Esophagus muscularis mucosa (tissue), 4 donors: ENCODE data around the gene ULK1.

Experiments used
- CTCF ChIP-seq, 3 experiments: fragments of 200-600 bp in 2 of 3; fragments of 450-650 bp in 1 of 3; sonication (generic) in 2 of 3; IDR thresholded peaks; one replicate each; pipeline ENCODE4 v1.5.1; 2017 to 2019; ENCODE audit warnings: antibody characterized with exemption in 3 of 3, mild to moderate bottlenecking in 2 of 3, moderate library complexity in 1 of 3
- EP300 ChIP-seq: sonication (generic); formaldehyde crosslinking; IDR thresholded peaks from one replicate; pipeline ENCODE4 v1.6.1; 2017; ENCODE audit warnings: antibody characterized with exemption
- POLR2A ChIP-seq: fragments of 450-650 bp; IDR thresholded peaks from one replicate; pipeline ENCODE4 v1.6.1; 2017; ENCODE audit warnings: antibody characterized with exemption, moderate library complexity, mild to moderate bottlenecking, low read depth

GRCh38 chr12:131863711-131864396 is 30.6 kb upstream of the ULK1 start:
- TF ChIP-seq CTCF (IDR thresholded peaks at IDR 0.05) = no peak
- TF ChIP-seq POLR2A = no peak
- TF ChIP-seq EP300 = no peak
